Measurements from ENCODE around the gene RAPGEF4. TPM values are rescaled to one million over a fixed set of nuclear protein-coding genes. Genes with fewer than 3 reads are reported as not detected.

The RAPGEF4 gene
- total and polyA plus RNA-seq, 9 of the 15 experiments (the other 6 are each of a cell fraction or from before 2014, with no cell fraction given): 0.04 to 0.33 (median 0.13) TPM; not detected in 6

DNA sequence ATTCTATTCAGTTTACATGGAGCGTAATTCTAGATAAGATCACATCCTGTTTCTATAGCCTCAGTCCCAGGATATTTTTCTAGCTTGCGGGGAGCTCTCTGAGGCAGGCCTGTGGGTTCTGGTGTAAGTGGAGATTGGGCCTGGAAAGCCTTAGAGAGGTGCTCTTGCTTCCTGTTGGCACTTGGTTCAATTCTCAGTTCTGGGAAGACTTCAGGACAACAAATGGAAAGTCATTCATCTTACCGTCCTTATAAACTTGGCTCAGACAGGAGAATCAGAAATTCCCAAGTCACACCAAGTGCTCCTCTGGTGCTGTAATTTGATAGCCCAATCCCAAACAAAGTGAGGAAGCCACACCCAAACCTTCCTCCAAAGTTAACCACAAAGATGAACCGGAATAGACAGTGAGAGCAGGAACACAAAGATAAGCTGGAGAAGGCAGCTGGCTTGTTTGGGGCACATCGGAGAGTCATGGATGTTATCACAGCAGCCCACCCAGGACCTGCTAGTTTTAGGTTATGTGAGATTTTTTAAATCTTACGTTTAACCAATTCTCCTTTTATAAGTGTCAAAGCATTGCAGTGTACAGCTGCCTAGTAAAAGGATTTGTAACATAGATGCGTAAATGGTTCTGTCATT, 195.7 kb downstream of the RAPGEF4 start (continued):
- TF ChIP-seq, protein P1, sequence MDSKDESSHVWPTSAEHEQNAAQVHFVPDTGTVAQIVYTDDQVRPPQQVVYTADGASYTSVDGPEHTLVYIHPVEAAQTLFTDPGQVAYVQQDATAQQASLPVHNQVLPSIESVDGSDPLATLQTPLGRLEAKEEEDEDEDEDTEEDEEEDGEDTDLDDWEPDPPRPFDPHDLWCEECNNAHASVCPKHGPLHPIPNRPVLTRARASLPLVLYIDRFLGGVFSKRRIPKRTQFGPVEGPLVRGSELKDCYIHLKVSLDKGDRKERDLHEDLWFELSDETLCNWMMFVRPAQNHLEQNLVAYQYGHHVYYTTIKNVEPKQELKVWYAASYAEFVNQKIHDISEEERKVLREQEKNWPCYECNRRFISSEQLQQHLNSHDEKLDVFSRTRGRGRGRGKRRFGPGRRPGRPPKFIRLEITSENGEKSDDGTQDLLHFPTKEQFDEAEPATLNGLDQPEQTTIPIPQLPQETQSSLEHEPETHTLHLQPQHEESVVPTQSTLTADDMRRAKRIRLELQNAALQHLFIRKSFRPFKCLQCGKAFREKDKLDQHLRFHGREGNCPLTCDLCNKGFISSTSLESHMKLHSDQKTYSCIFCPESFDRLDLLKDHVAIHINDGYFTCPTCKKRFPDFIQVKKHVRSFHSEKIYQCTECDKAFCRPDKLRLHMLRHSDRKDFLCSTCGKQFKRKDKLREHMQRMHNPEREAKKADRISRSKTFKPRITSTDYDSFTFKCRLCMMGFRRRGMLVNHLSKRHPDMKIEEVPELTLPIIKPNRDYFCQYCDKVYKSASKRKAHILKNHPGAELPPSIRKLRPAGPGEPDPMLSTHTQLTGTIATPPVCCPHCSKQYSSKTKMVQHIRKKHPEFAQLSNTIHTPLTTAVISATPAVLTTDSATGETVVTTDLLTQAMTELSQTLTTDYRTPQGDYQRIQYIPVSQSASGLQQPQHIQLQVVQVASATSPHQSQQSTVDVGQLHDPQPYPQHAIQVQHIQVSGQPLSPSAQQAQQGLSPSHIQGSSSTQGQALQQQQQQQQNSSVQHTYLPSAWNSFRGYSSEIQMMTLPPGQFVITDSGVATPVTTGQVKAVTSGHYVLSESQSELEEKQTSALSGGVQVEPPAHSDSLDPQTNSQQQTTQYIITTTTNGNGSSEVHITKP (IDR thresholded peaks at IDR 0.05; ENCODE audit: partially characterized antibody): no peak
- TF ChIP-seq, protein P2, sequence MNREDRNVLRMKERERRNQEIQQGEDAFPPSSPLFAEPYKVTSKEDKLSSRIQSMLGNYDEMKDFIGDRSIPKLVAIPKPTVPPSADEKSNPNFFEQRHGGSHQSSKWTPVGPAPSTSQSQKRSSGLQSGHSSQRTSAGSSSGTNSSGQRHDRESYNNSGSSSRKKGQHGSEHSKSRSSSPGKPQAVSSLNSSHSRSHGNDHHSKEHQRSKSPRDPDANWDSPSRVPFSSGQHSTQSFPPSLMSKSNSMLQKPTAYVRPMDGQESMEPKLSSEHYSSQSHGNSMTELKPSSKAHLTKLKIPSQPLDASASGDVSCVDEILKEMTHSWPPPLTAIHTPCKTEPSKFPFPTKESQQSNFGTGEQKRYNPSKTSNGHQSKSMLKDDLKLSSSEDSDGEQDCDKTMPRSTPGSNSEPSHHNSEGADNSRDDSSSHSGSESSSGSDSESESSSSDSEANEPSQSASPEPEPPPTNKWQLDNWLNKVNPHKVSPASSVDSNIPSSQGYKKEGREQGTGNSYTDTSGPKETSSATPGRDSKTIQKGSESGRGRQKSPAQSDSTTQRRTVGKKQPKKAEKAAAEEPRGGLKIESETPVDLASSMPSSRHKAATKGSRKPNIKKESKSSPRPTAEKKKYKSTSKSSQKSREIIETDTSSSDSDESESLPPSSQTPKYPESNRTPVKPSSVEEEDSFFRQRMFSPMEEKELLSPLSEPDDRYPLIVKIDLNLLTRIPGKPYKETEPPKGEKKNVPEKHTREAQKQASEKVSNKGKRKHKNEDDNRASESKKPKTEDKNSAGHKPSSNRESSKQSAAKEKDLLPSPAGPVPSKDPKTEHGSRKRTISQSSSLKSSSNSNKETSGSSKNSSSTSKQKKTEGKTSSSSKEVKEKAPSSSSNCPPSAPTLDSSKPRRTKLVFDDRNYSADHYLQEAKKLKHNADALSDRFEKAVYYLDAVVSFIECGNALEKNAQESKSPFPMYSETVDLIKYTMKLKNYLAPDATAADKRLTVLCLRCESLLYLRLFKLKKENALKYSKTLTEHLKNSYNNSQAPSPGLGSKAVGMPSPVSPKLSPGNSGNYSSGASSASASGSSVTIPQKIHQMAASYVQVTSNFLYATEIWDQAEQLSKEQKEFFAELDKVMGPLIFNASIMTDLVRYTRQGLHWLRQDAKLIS (CRISPR knock-in tag; IDR thresholded peaks at IDR 0.05): no peak
- TF ChIP-seq, protein P3, sequence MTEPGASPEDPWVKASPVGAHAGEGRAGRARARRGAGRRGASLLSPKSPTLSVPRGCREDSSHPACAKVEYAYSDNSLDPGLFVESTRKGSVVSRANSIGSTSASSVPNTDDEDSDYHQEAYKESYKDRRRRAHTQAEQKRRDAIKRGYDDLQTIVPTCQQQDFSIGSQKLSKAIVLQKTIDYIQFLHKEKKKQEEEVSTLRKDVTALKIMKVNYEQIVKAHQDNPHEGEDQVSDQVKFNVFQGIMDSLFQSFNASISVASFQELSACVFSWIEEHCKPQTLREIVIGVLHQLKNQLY (CRISPR knock-in tag; conservative IDR thresholded peaks at IDR 0.05): no peak
- TF ChIP-seq FOXK1 (CRISPR knock-in tag; IDR thresholded peaks at IDR 0.05; ENCODE audit: borderline replicate concordance) (no peak), LCOR (CRISPR knock-in tag; IDR thresholded peaks at IDR 0.05) (no peak), ZEB2 (IDR thresholded peaks at IDR 0.05) (0 out of 2 replicates have a peak, but pooled peaks have one; percentile 37), DMBX1 (CRISPR knock-in tag; IDR thresholded peaks at IDR 0.05; ENCODE audit: borderline replicate concordance) (no peak; the same call in 1 of the 2 replicates), ZNF707 (CRISPR knock-in tag; conservative IDR thresholded peaks at IDR 0.05) (no peak), ELF4 (CRISPR knock-in tag; IDR thresholded peaks at IDR 0.05) (no peak), KLF16 (IDR thresholded peaks at IDR 0.05) (0 out of 2 replicates have a peak, but pooled peaks have one; percentile 17), FOSL1 (tag; conservative IDR thresholded peaks at IDR 0.05) (no peak), HLTF (IDR thresholded peaks at IDR 0.05) (no peak), RUNX1 (IDR thresholded peaks at IDR 0.05; ENCODE audit: low read depth) (no peak), ZNF24 (IDR thresholded peaks at IDR 0.05) (no peak), SOX6 (IDR thresholded peaks at IDR 0.05) (peak; percentile 65; the same call in 1 of the 2 replicates), RBM39 (optimal IDR thresholded peaks at IDR 0.05; ENCODE audit: low read depth, low read length) (no peak)
- TF ChIP-seq, protein P4, sequence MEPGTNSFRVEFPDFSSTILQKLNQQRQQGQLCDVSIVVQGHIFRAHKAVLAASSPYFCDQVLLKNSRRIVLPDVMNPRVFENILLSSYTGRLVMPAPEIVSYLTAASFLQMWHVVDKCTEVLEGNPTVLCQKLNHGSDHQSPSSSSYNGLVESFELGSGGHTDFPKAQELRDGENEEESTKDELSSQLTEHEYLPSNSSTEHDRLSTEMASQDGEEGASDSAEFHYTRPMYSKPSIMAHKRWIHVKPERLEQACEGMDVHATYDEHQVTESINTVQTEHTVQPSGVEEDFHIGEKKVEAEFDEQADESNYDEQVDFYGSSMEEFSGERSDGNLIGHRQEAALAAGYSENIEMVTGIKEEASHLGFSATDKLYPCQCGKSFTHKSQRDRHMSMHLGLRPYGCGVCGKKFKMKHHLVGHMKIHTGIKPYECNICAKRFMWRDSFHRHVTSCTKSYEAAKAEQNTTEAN (CRISPR knock-in tag; IDR thresholded peaks at IDR 0.05): no peak
- TF ChIP-seq, protein P5, sequence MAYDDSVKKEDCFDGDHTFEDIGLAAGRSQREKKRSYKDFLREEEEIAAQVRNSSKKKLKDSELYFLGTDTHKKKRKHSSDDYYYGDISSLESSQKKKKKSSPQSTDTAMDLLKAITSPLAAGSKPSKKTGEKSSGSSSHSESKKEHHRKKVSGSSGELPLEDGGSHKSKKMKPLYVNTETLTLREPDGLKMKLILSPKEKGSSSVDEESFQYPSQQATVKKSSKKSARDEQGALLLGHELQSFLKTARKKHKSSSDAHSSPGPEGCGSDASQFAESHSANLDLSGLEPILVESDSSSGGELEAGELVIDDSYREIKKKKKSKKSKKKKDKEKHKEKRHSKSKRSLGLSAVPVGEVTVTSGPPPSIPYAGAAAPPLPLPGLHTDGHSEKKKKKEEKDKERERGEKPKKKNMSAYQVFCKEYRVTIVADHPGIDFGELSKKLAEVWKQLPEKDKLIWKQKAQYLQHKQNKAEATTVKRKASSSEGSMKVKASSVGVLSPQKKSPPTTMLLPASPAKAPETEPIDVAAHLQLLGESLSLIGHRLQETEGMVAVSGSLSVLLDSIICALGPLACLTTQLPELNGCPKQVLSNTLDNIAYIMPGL (CRISPR knock-in tag; IDR thresholded peaks at IDR 0.05): no peak

Measured in K562 (cell line).